ENCODE data around the gene BIRC5.

DNA sequence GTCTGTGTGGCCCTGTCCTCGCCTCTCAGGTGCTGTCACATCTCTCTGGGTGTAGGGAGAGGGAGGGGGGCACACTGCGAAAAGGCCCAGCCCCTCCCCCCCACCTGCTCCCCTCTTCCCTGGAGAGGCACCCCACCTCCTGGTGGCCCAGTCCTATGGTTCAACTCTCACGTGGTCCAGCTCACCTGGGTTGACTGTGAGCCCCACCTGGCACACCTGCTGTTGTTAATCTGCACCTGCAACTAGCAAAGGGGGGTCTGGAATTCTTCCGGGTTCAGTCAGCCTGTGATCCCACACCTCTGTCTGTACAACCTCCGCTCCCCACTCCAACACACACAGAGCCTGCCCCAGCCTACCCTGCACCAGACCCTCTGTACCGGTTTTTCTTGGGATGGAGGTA, 47.6 kb upstream of the BIRC5 start:
- TF ChIP-seq, protein P1, sequence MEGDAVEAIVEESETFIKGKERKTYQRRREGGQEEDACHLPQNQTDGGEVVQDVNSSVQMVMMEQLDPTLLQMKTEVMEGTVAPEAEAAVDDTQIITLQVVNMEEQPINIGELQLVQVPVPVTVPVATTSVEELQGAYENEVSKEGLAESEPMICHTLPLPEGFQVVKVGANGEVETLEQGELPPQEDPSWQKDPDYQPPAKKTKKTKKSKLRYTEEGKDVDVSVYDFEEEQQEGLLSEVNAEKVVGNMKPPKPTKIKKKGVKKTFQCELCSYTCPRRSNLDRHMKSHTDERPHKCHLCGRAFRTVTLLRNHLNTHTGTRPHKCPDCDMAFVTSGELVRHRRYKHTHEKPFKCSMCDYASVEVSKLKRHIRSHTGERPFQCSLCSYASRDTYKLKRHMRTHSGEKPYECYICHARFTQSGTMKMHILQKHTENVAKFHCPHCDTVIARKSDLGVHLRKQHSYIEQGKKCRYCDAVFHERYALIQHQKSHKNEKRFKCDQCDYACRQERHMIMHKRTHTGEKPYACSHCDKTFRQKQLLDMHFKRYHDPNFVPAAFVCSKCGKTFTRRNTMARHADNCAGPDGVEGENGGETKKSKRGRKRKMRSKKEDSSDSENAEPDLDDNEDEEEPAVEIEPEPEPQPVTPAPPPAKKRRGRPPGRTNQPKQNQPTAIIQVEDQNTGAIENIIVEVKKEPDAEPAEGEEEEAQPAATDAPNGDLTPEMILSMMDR (IDR thresholded peaks at IDR 0.05; ENCODE audit: low read depth, low read length, poor library complexity, severe bottlenecking), result no peak
- TF ChIP-seq EZH2phosphoT487 (IDR thresholded peaks at IDR 0.05; ENCODE audit: borderline replicate concordance, low read length), result no peak
